Activated CD8-positive, alpha-beta memory T cell treated with anti-CD3 and anti-CD28 coated beads, Interleukin-2, amount 10 ng/mL, durations not matched to agents 7 days and 5 days (primary cell): ENCODE measurements around the gene RAB3A. TPM values are rescaled to one million over a fixed set of nuclear protein-coding genes. Genes with fewer than 3 reads are reported as not detected.

Source experiments
- ATAC-seq: fragments of 150-1000 bp; cut with Tn5 transposase; one replicate; pipeline ENCODE4 v1.10.0; 2021; ENCODE audit warnings: moderate library complexity
- CTCF ChIA-PET: fragments of 350-600 bp; sonication (Branson Sonifier 250); formaldehyde crosslinking; loops from one replicate; lab custom pipeline; 2021; ENCODE audit warnings: antibody characterized with exemption; lab: Charles Lee
- DNase-seq: peaks from one replicate; pipeline ENCODE4 v3.0.0-alpha.2; 2020
- H3K27ac Mint-ChIP-seq: one replicate; pipeline ENCODE4 v1.8.0; 2021; ENCODE audit warnings: mild to moderate bottlenecking, mixed read lengths
- H3K27me3 Mint-ChIP-seq: one replicate; pipeline ENCODE4 v1.8.0; 2021; ENCODE audit warnings: mixed read lengths
- H3K36me3 Mint-ChIP-seq: one replicate; pipeline ENCODE4 v1.8.0; 2021; ENCODE audit warnings: mild to moderate bottlenecking, mixed read lengths
- H3K4me1 Mint-ChIP-seq: one replicate; pipeline ENCODE4 v1.8.0; 2021; ENCODE audit warnings: mixed read lengths
- H3K4me3 Mint-ChIP-seq: one replicate; pipeline ENCODE4 v1.8.0; 2021; ENCODE audit warnings: mild to moderate bottlenecking, moderate library complexity, mixed read lengths
- H3K9me3 Mint-ChIP-seq: one replicate; pipeline ENCODE4 v1.8.0; 2022; ENCODE audit warnings: low read depth, mixed read lengths
- total RNA-seq, 2 experiments: library from RNA; stranded (reverse); gene quantifications; one replicate each; pipeline ENCODE4 v1.2.3, GENCODE V29; 2021

The RAB3A gene
- total RNA-seq, 2 experiments from 2014 or later = 3.5 to 3.7 TPM

- no peaks in the 10 kb centered on the region for H3K9me3 Mint-ChIP-seq
- peak overlapping the region; percentile 84 for H3K27ac Mint-ChIP-seq
- ATAC-seq (peak; percentile 0), DNase-seq (no peak)
- CTCF ChIA-PET = interaction anchor here (0.9 to 9.9 kb wide), 15 partner anchors 11 to 226 kb away, joined by 3 to 166 read pairs (median 5); partner anchors contain the start of gene MPV17L2
- peaks cover 1% of the 10 kb centered on the region for H3K27me3 Mint-ChIP-seq
- H3K4me1 Mint-ChIP-seq = peaks cover 17% of the 10 kb centered on the region
- H3K36me3 Mint-ChIP-seq = peaks cover 1% of the 10 kb centered on the region
- H3K4me3 Mint-ChIP-seq = peak overlapping the region; percentile 80
Observed at GRCh38 chr19:18203408-18203862, 407 bp downstream of the RAB3A start.

DNA sequence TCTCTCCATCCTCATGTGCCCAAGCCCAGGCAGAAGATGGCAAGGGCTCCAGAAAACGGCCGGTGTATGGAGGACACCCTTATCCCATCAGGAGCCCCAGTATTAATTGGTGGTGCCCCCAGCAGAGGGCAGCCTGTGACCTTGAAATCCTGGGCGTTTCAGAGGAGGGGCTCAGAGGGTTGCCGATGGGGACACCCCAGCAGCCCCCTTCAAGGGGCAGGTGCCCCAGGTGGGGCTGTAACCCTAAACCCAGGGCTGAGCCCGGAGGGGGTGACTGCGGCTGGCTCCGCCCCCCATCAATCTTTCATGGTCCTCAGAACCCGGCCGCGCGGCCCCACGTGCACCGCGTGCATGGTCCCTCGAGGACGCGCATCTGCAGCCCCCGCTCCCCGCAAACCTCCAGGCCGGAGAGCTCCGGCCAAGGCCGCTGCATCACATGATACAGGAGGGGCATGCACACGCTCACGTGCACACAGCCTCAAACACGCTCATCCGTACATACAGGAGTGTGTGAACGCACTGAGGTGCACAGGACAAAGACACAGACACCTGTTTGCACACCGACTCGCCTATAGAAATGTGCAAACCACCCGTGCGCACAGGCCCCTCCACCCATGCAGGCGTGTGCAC is 949 bp downstream of the RAB3A start:
- Mint-ChIP-seq H3K36me3 (peaks cover 5% of the 10 kb centered on the region), H3K27me3 (no peaks in the 10 kb centered on the region), H3K27ac (peak overlapping the region; percentile 84), H3K4me1 (peaks cover 17% of the 10 kb centered on the region), H3K4me3 (peak overlapping the region; percentile 80), H3K9me3 (no peaks in the 10 kb centered on the region)
- ATAC-seq (no peak), DNase-seq (peak; percentile 58)
- CTCF ChIA-PET = interaction anchor here (1.2 to 9.9 kb wide), 11 partner anchors 10 to 126 kb away, joined by 3 to 166 read pairs (median 4); partner anchors contain the start of gene MPV17L2

- DNase-seq (no peak), ATAC-seq (no peak)
- Mint-ChIP-seq H3K27ac (no peak overlapping the region), H3K27me3 (no peaks in the 10 kb centered on the region), H3K4me1 (peaks cover 17% of the 10 kb centered on the region), H3K36me3 (peaks cover 6% of the 10 kb centered on the region), H3K9me3 (no peaks in the 10 kb centered on the region), H3K4me3 (peak overlapping the region; percentile 7)
- CTCF ChIA-PET = interaction anchor here (1.2 to 9.9 kb wide), 4 partner anchors 10 to 55 kb away, joined by 3 to 166 read pairs (median 27); partner anchors contain the start of gene MPV17L2
Observed at GRCh38 chr19:18202397-18202777, 1.5 kb downstream of the RAB3A start.

GRCh38 chr19:18198374-18198773 is 5.5 kb downstream of the RAB3A start:
- ATAC-seq = no peak
- H3K4me3 Mint-ChIP-seq = no peak overlapping the region
- CTCF ChIA-PET = interaction anchor here (1.1 to 1.7 kb wide), 3 partner anchors 53 to 81 kb away, joined by 4 to 7 read pairs (median 4); no protein-coding TSS in a partner anchor
- H3K36me3 Mint-ChIP-seq = peaks cover 7% of the 10 kb centered on the region
- no peaks in the 10 kb centered on the region for H3K27me3 Mint-ChIP-seq
- H3K9me3 Mint-ChIP-seq = no peaks in the 10 kb centered on the region
- H3K27ac Mint-ChIP-seq = no peak overlapping the region
- peaks cover 25% of the 10 kb centered on the region for H3K4me1 Mint-ChIP-seq
- DNase-seq = no peak

DNA sequence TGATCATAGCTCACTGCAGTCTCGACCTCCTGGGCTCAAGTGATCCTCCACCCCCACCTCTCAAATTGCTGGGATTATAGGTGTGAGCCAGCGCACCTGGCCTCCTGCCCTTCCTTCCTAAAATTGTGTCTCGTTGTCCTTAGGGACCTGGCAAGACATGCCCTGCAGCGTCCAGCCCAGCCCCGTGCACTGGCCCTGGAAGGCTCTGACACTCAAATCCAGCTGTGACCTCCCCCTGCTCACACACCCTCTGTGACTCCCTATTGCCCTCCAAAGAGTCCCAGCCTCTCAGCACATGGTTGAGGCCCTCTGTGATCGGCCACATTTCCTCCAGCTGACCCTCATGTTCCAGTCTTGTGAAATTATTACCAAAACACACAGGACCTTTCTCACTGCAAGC is 5.9 kb downstream of the RAB3A start:
- Mint-ChIP-seq H3K4me1 (peaks cover 22% of the 10 kb centered on the region), H3K27ac (no peak overlapping the region), H3K27me3 (peaks cover under 1% of the 10 kb centered on the region), H3K4me3 (no peak overlapping the region), H3K36me3 (peaks cover 7% of the 10 kb centered on the region), H3K9me3 (no peaks in the 10 kb centered on the region)
- CTCF ChIA-PET = interaction anchor here (1.1 to 1.7 kb wide), 3 partner anchors 54 to 81 kb away, joined by 4 to 7 read pairs (median 4); no protein-coding TSS in a partner anchor
- no peak for ATAC-seq
- DNase-seq = no peak

DNA sequence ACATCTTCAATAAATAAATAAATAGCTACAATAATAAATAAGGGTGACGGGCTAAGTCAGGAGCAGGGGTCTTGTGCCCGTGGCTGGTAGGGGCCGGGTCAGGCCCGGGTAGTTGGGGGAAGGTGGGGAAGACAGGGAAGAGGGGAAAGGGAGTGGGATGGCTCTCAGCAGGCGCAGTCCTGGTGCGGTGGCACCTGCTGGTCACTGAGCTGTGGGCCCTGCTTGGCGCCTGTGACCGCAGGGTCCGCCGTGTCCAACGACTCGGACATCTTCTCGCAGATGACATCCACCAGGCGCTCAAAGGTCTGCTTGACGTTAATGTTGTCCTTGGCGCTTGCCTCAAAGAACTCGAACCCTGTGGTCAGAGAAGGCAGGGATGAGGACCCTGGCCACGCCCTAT is 6.5 kb downstream of the RAB3A start:
- H3K27ac Mint-ChIP-seq = no peak overlapping the region
- no peaks in the 10 kb centered on the region for H3K9me3 Mint-ChIP-seq
- peaks cover 7% of the 10 kb centered on the region for H3K36me3 Mint-ChIP-seq
- H3K27me3 Mint-ChIP-seq = peaks cover 3% of the 10 kb centered on the region
- DNase-seq (no peak), ATAC-seq (no peak)
- no peak overlapping the region for H3K4me3 Mint-ChIP-seq
- peaks cover 24% of the 10 kb centered on the region for H3K4me1 Mint-ChIP-seq
- CTCF ChIA-PET = interaction anchor here (1.2 to 1.7 kb wide), 2 partner anchors 54 to 82 kb away, joined by 4 to 7 read pairs; no protein-coding TSS in a partner anchor

DNA sequence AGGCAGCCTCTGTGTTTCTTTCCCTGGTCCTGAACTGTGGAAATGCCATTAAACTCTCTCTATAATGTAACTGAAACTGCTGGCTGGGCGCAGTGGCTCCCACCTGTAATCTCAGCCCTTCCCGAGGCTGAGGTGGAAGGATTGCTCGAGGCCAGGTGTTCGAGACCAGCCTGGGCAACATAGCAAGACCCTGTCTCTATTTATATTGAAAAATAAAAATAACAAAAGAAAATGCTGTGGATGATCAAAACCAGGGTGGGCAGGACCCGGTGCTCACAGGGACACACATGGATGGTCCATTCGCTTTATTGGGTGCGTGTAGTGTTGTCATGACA is 7.4 kb downstream of the RAB3A start:
- no peak overlapping the region for H3K4me3 Mint-ChIP-seq
- CTCF ChIA-PET = no interaction called here
- peaks cover 7% of the 10 kb centered on the region for H3K36me3 Mint-ChIP-seq

DNA sequence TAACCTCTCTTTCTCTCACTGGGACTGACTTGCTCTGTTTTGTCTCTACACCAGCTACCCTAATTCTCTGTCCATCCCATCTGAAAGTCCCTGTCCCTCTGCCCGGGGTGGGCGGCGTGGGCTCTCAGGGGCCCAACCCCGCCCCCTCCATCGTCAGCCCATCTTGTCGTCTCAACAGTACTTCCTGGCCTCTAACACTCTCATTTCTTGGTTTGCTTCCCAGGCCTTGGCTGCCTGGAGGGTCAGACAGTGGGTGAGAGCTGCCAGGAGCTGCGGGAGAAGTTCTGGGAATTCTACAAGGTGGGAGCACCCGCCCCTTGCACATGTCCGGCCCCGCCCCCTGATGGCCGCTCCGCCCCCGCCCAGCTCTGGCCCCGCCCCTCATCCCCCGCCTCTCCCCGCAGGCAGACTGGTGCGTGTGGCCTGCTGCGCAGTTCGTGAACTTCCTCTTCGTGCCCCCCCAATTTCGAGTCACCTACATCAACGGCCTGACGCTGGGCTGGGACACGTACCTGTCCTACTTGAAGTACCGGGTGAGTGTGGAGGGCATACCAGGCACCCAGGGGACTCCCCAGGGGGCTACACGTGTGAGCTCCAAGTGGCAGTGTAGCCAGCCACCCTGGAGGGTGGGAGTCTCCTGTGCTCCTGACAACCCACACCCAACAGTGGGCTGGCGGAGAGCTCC is 9.1 kb downstream of the RAB3A start:
- Mint-ChIP-seq H3K9me3 (no peaks in the 10 kb centered on the region), H3K36me3 (peaks cover 7% of the 10 kb centered on the region), H3K27ac (peak overlapping the region; percentile 36), H3K4me1 (peaks cover 28% of the 10 kb centered on the region), H3K4me3 (peak overlapping the region; percentile 82), H3K27me3 (peaks cover 3% of the 10 kb centered on the region)
- no peak for ATAC-seq
- DNase-seq = no peak
- CTCF ChIA-PET = interaction anchor here (0.5 to 4.7 kb wide), 6 partner anchors 10 to 194 kb away, joined by 3 to 50 read pairs (median 4); partner anchors contain the start of gene RAB3A

More for the DNA sequence above, 7.4 kb downstream of the RAB3A start:
- Mint-ChIP-seq H3K27me3 (peaks cover 3% of the 10 kb centered on the region), H3K9me3 (no peaks in the 10 kb centered on the region), H3K27ac (no peak overlapping the region), H3K4me1 (peaks cover 28% of the 10 kb centered on the region)
- DNase-seq (no peak), ATAC-seq (no peak)

- CTCF ChIA-PET = interaction anchor here (0.5 to 4.7 kb wide), 6 partner anchors 10 to 149 kb away, joined by 3 to 50 read pairs (median 6); partner anchors contain the start of genes IFI30 and RAB3A
- H3K27me3 Mint-ChIP-seq = peaks cover 3% of the 10 kb centered on the region
Observed at GRCh38 chr19:18194181-18194530, 9.7 kb downstream of the RAB3A start.

GRCh38 chr19:18193388-18194180 is 10.3 kb downstream of the RAB3A start:
- peak overlapping the region; percentile 93 for H3K27ac Mint-ChIP-seq
- CTCF ChIA-PET = interaction anchor here (0.7 to 4.7 kb wide), 18 partner anchors 11 to 235 kb away, joined by 3 to 50 read pairs (median 4); partner anchors contain the start of genes IFI30 and RAB3A
- DNase-seq = no peak
- ATAC-seq = no peak
- H3K36me3 Mint-ChIP-seq = peaks cover 7% of the 10 kb centered on the region
- peaks cover 3% of the 10 kb centered on the region for H3K27me3 Mint-ChIP-seq
- no peaks in the 10 kb centered on the region for H3K9me3 Mint-ChIP-seq
- H3K4me1 Mint-ChIP-seq = peaks cover 28% of the 10 kb centered on the region
- peak overlapping the region; percentile 82 for H3K4me3 Mint-ChIP-seq

More at GRCh38 chr19:18194181-18194530, 9.7 kb downstream of the RAB3A start:
- Mint-ChIP-seq H3K4me3 (peak overlapping the region; percentile 82), H3K4me1 (peaks cover 28% of the 10 kb centered on the region), H3K27ac (peak overlapping the region; percentile 93), H3K9me3 (no peaks in the 10 kb centered on the region), H3K36me3 (peaks cover 7% of the 10 kb centered on the region)
- ATAC-seq (no peak), DNase-seq (no peak)

DNA sequence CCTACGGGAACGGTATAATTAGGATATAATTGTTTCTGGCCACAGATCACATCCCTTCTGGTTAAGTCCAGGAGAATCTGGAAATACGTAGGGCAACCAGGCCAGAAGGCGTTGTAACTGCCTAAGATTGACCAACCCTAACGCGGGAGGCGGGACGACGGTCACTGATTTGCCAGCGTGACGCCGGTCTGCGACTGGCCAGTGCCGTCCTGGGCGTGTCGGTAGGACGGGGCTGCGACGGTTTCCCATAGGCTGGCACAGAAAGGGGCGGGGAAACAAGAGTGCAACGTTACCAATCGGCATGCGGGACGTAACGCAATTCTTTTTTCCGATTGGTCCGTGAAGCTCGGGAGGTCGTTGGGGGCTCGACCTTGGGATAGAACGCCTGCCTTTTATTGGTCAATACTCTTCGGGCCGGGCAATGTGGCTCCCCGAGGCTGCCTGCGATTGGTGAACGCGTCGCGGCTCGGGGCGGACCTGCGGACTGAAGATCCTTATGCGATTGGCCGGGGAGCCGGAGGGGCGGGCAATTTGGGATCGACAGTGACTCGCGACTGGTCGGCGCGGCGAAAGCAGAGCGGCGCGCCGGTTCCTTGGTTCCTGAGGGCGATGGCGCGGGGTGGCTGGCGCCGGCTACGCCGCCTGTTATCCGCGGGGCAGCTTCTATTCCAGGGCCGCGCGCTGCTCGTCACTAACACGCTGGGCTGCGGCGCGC is 11.0 kb downstream of the RAB3A start, which contains the start of gene MPV17L2:
MPV17L2 (plus strand) TSS at position 546 of the 715 bp plus-strand sequence; CDS start at position 610, 64 bp downstream.
- Mint-ChIP-seq H3K27me3 (peaks cover 3% of the 10 kb centered on the region), H3K4me3 (peak within 1 kb of the TSS; percentile 82), H3K9me3 (no peaks in the 10 kb centered on the region), H3K4me1 (peaks cover 28% of the 10 kb centered on the region), H3K36me3 (peaks cover 1% of the 10 kb centered on the region), H3K27ac (peak within 1 kb of the TSS; percentile 93)
- DNase-seq (peak; percentile 100), ATAC-seq (peak; percentile 94)
- CTCF ChIA-PET = interaction anchor here (0.7 to 4.7 kb wide), 21 partner anchors 12 to 236 kb away, joined by 3 to 50 read pairs (median 4); partner anchors contain the start of genes IFI30, LSM4 and RAB3A

DNA sequence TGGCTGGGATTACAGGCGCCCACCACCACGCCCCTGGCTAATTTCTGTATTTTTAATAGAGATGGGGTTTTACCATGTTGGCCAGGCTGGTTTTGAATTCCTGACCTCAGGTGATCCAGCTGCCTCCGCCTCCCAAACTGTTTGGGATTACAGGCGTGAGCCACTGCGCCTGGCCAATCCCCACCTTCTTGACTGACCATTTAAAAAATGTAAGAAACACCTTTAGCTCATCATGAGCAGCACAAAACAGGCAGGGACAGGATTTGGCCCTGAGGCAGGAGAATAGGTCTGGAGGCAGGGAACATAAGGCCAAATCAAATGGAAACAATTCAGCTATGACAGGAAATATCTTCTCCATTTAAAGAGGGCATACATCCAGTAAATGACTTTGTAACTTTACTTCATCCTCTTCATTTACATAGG is 12.2 kb downstream of the RAB3A start:
- H3K9me3 Mint-ChIP-seq = no peaks in the 10 kb centered on the region
- peak overlapping the region; percentile 93 for H3K27ac Mint-ChIP-seq
- H3K4me1 Mint-ChIP-seq = peaks cover 28% of the 10 kb centered on the region
- ATAC-seq = no peak
- H3K4me3 Mint-ChIP-seq = peak overlapping the region; percentile 82
- peaks cover 3% of the 10 kb centered on the region for H3K27me3 Mint-ChIP-seq
- DNase-seq = no peak
- CTCF ChIA-PET = interaction anchor here (0.6 to 4.7 kb wide), 24 partner anchors 8 to 259 kb away, joined by 3 to 50 read pairs (median 4); partner anchors contain the start of genes CCDC124, IFI30, LSM4 and RAB3A
- peaks cover 1% of the 10 kb centered on the region for H3K36me3 Mint-ChIP-seq
